K562 (cell line): ENCODE results near the gene LEAP2. TPM values are rescaled to one million over a fixed set of nuclear protein-coding genes. Genes with fewer than 3 reads are reported as not detected.

Source experiments
- ATAC-seq: fragments of 200-7000 bp; cut with Tn5 transposase; 3 replicates; pipeline ENCODE4 v1.9.1; 2020; ENCODE audit warnings: moderate library complexity
- BruUV-seq: library from RNA; stranded (reverse); fragments of 400-500 nt; replicated peaks from 2 replicates; lab custom pipeline; 2021; lab: Mats Ljungman, UMichigan
- CTCF ChIA-PET: fragments of 300-600 bp; formaldehyde crosslinking; extraction: SDS; loops from one replicate; lab custom pipeline; 2021; ENCODE audit warnings: low intra/inter-chr PET ratio; lab: Yijun Ruan, JAX
- POLR2A ChIA-PET: fragments of 300-600, 350-650 bp; sonication (Branson Sonifier 250); formaldehyde crosslinking; extraction: SDS; loops from one replicate; lab custom pipeline; 2021; ENCODE audit warnings: antibody characterized with exemption, inconsistent platforms; lab: Yijun Ruan, JAX
- DNase-seq, 4 experiments: peaks; one replicate each; pipeline versions ENCODE4 v3.0.0 to v3.0.0-alpha.2; 2011 to 2018; ENCODE audit warnings: low spot score in 3 of 4, mixed read lengths in 3 of 4; ENCODE audit errors: extremely low read depth in 1 of 4
- FAIRE-seq: peaks from 2 replicates; lab custom pipeline; 2011; peaks lifted over from hg19 to GRCh38; lab: Jason Lieb, UNC
- H2AFZ ChIP-seq: 2 replicates; pipeline ENCODE4 v1.6.0; 2011; ENCODE audit warnings: low read depth, low read length, control low read depth, inconsistent platforms
- H3K27ac ChIP-seq: fragments of 200-600 bp; 3 replicates; pipeline ENCODE4 v1.8.0; 2011; ENCODE audit warnings: low read depth, mild to moderate bottlenecking, control low read depth, inconsistent platforms, low read length, moderate library complexity, mixed read lengths; ENCODE audit errors: extremely low read depth
- H3K27me3 ChIP-seq, 2 experiments: fragments of 300-600 bp in 1 of 2; 2 replicates in 1 of 2; 3 replicates in 1 of 2; pipeline versions ENCODE4 v1.6.0 to v1.8.0; 2011; ENCODE audit warnings: inconsistent platforms in 2 of 2, low read length in 2 of 2, mild to moderate bottlenecking in 1 of 2, mixed read lengths in 1 of 2, moderate library complexity in 1 of 2; ENCODE audit not compliant: control insufficient read depth in 2 of 2, insufficient read depth in 2 of 2
- H3K36me3 ChIP-seq: fragments of 300-600 bp; 3 replicates; pipeline ENCODE4 v1.8.0; 2011; ENCODE audit warnings: mild to moderate bottlenecking, low read length, inconsistent platforms; ENCODE audit not compliant: control insufficient read depth, insufficient read depth
- H3K4me1 ChIP-seq, 2 experiments: fragments of 200-600 bp in 1 of 2; replicated peaks in 1 of 2; 2 replicates in 1 of 2; 3 replicates in 1 of 2; pipeline versions ENCODE4 v1.5.1 to v1.8.0; 2011; ENCODE audit warnings: inconsistent platforms in 2 of 2, low read length in 2 of 2, mild to moderate bottlenecking in 1 of 2, mixed read lengths in 1 of 2, moderate library complexity in 1 of 2; ENCODE audit not compliant: control insufficient read depth in 2 of 2, insufficient read depth in 2 of 2
- H3K4me2 ChIP-seq: 2 replicates; pipeline ENCODE4 v1.6.1; 2011; ENCODE audit warnings: low read length, control low read depth, inconsistent platforms, mixed read lengths; ENCODE audit not compliant: insufficient read depth
- H3K4me3 ChIP-seq: fragments of 200-600 bp; sonication (generic), shearing (Covaris generic); 2 replicates; pipeline ENCODE4 v1.5.1; 2016; ENCODE audit warnings: control low read depth, inconsistent platforms
- H3K79me2 ChIP-seq: fragments of 200-600 bp; 3 replicates; pipeline ENCODE4 v1.8.0; 2011; ENCODE audit warnings: low read length, inconsistent platforms; ENCODE audit not compliant: control insufficient read depth, insufficient read depth
- H3K9ac ChIP-seq, 2 experiments: 2 replicates each; pipeline versions ENCODE4 v1.6.0 to v1.6.1; 2011; ENCODE audit warnings: low read depth in 2 of 2, low read length in 2 of 2, control low read depth in 1 of 2, inconsistent platforms in 1 of 2, mild to moderate bottlenecking in 1 of 2, mixed read lengths in 1 of 2; ENCODE audit not compliant: insufficient read depth in 1 of 2
- H3K9me1 ChIP-seq: one replicate; pipeline ENCODE4 v1.6.0; 2011; ENCODE audit warnings: inconsistent platforms, mild to moderate bottlenecking, low read length, moderate library complexity; ENCODE audit not compliant: control insufficient read depth, insufficient read depth
- H3K9me3 ChIP-seq: replicated peaks from 2 replicates; pipeline ENCODE4 v1.5.1; 2011; ENCODE audit warnings: low read depth, low read length, inconsistent platforms; ENCODE audit not compliant: control insufficient read depth, insufficient read depth
- H4K20me1 ChIP-seq: replicated peaks from 2 replicates; pipeline ENCODE4 v1.6.1; 2011; ENCODE audit warnings: low read length, inconsistent platforms, mixed read lengths; ENCODE audit not compliant: control insufficient read depth, insufficient read depth
- ARID2 ChIP-seq: fragments of 450-650 bp; IDR thresholded peaks from 2 replicates; pipeline ENCODE4 v1.6.1; 2017; ENCODE audit warnings: antibody characterized with exemption, mild to moderate bottlenecking
- MCM7 ChIP-seq, 2 experiments: fragments of 450-650 bp; IDR thresholded peaks; 2 replicates each; pipeline ENCODE4 v1.6.1; 2016 to 2018
- MTA3 ChIP-seq: fragments of 450-650 bp; formaldehyde crosslinking; IDR thresholded peaks from 2 replicates; pipeline ENCODE4 v1.6.1; 2017; ENCODE audit warnings: mild to moderate bottlenecking, borderline replicate concordance
- POLR2G ChIP-seq: fragments of 200-400 bp; formaldehyde crosslinking; IDR thresholded peaks from 2 replicates; pipeline ENCODE4 v1.6.1; 2017; ENCODE audit warnings: low read depth, mild to moderate bottlenecking, antibody characterized with exemption, low read length, moderate library complexity
- SMARCA5 ChIP-seq: fragments of 450-650 bp; IDR thresholded peaks from 2 replicates; pipeline ENCODE4 v1.6.1; 2016
- SMARCC2 ChIP-seq: fragments of 450-650 bp; IDR thresholded peaks from 2 replicates; pipeline ENCODE4 v1.6.1; 2017; ENCODE audit warnings: antibody characterized with exemption, moderate library complexity, mild to moderate bottlenecking, low read depth
- ZEB2 ChIP-seq: fragments of 450-650 bp; IDR thresholded peaks from 2 replicates; pipeline ENCODE4 v1.6.1; 2016
- ZKSCAN1 ChIP-seq: fragments of 150-350 bp; IDR thresholded peaks from 2 replicates; pipeline ENCODE4 v1.6.1; 2016; ENCODE audit warnings: low read depth, low read length
- WGBS: fragments of 100-300 bp; shearing (Covaris generic); methylation state at CpG from one replicate; pipeline ENCODE4 v1.1.6; 2016; ENCODE audit warnings: low coverage, mixed read lengths; ENCODE audit not compliant: insufficient coverage; ENCODE audit errors: missing lambda C conversion rate; 5-methylcytosine and 5-hydroxymethylcytosine counted together
- in situ Hi-C: fragments of 300-500 bp; cut with MboI; formaldehyde crosslinking; loops from 4 replicates; pipeline ENCODE4 v1.15.0; 2018; ENCODE audit warnings: inconsistent platforms, mixed read lengths
- intact Hi-C: fragments of 100-400 bp; cut with micrococcal nuclease; formaldehyde crosslinking; loops from 2 replicates; pipeline ENCODE4 v1.14.2; 2022
- polyA plus RNA-seq, 8 experiments: library from polyadenylated mRNA; depleted of rRNA in 4 of 8; stranded (reverse) in 5 of 8; unstranded in 3 of 8; fragments of >200 nt; fragmentation: Nextera tagmentation in 2 of 8; fragmentation: Illumina TruSeq in 1 of 8; extraction: Ambion mirVana in 2 of 8; extraction: Trizol in 1 of 8; gene quantifications; 2 replicates each; pipeline versions ENCODE4 v1.2.1 to v1.2.3, GENCODE V29; 2011 to 2014; ENCODE audit warnings: inconsistent platforms in 1 of 8, missing spikeins in 1 of 8
- total RNA-seq, 7 experiments: library from RNA; depleted of rRNA in 6 of 7; stranded (reverse); fragments of >200 nt in 6 of 7; fragmentation: Illumina TruSeq in 2 of 7; extraction: Trizol in 2 of 7; gene quantifications; 2 replicates each; pipeline versions ENCODE4 v1.2.1 to v1.2.3, GENCODE V29; 2011 to 2021; ENCODE audit warnings: low replicate concordance in 1 of 7

The LEAP2 gene
- total and polyA plus RNA-seq, 9 of the 15 experiments (the other 6 are each of a cell fraction or from before 2014, with no cell fraction given): 1.1 to 5.6 (median 2.5) TPM

DNA sequence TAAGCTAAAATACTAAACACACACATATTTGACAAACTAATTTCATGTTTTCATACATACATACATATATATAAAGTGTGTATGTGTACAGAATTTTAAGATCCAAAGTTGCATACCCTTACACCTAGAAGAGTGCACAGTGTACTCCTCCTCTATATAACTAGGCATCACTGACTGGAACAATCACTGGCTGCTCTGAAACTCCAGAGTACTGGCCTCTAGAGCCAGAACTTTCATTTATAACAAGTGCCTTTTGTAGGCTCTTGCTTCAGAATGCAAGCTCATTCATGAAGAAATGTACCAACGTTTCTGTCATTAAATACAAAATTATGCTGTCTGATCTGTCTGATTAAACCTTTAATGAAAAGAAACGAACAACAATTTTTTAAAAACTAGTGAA lies 4.0 kb downstream of the LEAP2 start:
- Histone ChIP-seq H4K20me1 (peaks cover 4% of the 10 kb centered on the region; the same call in 1 of the 2 replicates), H2AFZ (no peak overlapping the region), H3K27ac (no peak overlapping the region), H3K4me3 (no peak overlapping the region), H3K9ac (no peak overlapping the region), H3K79me2 (no peaks in the 10 kb centered on the region), H3K36me3 (peaks cover 54% of the 10 kb centered on the region), H3K27me3 (no peaks in the 10 kb centered on the region), H3K9me1 (no peaks in the 10 kb centered on the region), H3K9me3 (no peaks in the 10 kb centered on the region), H3K4me2 (no peak overlapping the region), H3K4me1 (peaks cover 0 to 9% of the 10 kb centered on the region in 2 experiments; a peak in 2 of 5 replicates)
- FAIRE-seq (no peak), DNase-seq (no peak), ATAC-seq (no peak)
- intact Hi-C loops (no loop called here), in situ Hi-C loops (no loop called here)
- TF ChIP-seq MCM7 (IDR thresholded peaks at IDR 0.05) (no peak), ARID2 (no peak), POLR2G (no peak), MTA3 (no peak), SMARCA5 (no peak), SMARCC2 (no peak), ZEB2 (no peak), ZKSCAN1 (no peak)
- BruUV-seq: no TSS peak
- CTCF ChIA-PET: no interaction called here
- POLR2A ChIA-PET: interaction anchor here (0.5 to 2.2 kb wide), 6 partner anchors 9 to 139 kb away, joined by 3 to 12 read pairs (median 3); partner anchors contain the start of genes GDF9 and UQCRQ
- WGBS: 38% methylated on average over 2 of the region's 2 CpGs
